H9 (cell line): Measurements from ENCODE around the gene ZNF521. TPM values are rescaled to one million over a fixed set of nuclear protein-coding genes. Genes with fewer than 3 reads are reported as not detected.

Experiments used
- DNase-seq: peaks from one replicate; pipeline ENCODE4 v3.0.0-alpha.2; 2017
- H2AFZ ChIP-seq: one replicate; pipeline ENCODE4 v1.6.1; 2013; ENCODE audit warnings: mild to moderate bottlenecking, low read length, control low read depth, moderate library complexity
- H2AK5ac ChIP-seq: 2 replicates; pipeline ENCODE4 v1.6.1; 2013; ENCODE audit warnings: low read length, control low read depth, mixed read lengths; ENCODE audit not compliant: insufficient read length
- H2BK120ac ChIP-seq: one replicate; pipeline ENCODE4 v1.6.1; 2013; ENCODE audit warnings: low read depth, mild to moderate bottlenecking, low read length, control low read depth, inconsistent platforms; ENCODE audit not compliant: poor library complexity, severe bottlenecking
- H2BK12ac ChIP-seq: 2 replicates; pipeline ENCODE4 v1.6.1; 2013; ENCODE audit warnings: low read length, control low read depth, mixed read lengths, low read depth; ENCODE audit not compliant: insufficient read length
- H2BK15ac ChIP-seq: 2 replicates; pipeline ENCODE4 v1.6.1; 2013; ENCODE audit warnings: low read depth, low read length, control low read depth
- H2BK20ac ChIP-seq: one replicate; pipeline ENCODE4 v1.6.1; 2013; ENCODE audit warnings: low read depth, mild to moderate bottlenecking, low read length, control low read depth, inconsistent platforms; ENCODE audit not compliant: poor library complexity, severe bottlenecking
- H2BK5ac ChIP-seq: 2 replicates; pipeline ENCODE4 v1.6.1; 2013; ENCODE audit warnings: low read length, control low read depth, mixed read lengths; ENCODE audit not compliant: insufficient read length
- H3K14ac ChIP-seq: 2 replicates; pipeline ENCODE4 v1.6.1; 2013; ENCODE audit warnings: low read length, control low read depth; ENCODE audit not compliant: insufficient read depth
- H3K18ac ChIP-seq: 2 replicates; pipeline ENCODE4 v1.6.1; 2013; ENCODE audit warnings: low read depth, mild to moderate bottlenecking, mixed read lengths, low read length, control low read depth; ENCODE audit not compliant: insufficient read length
- H3K23ac ChIP-seq: 2 replicates; pipeline ENCODE4 v1.6.1; 2013; ENCODE audit warnings: low read length, control low read depth, mixed read lengths, low read depth; ENCODE audit not compliant: insufficient read length
- H3K23me2 ChIP-seq: 2 replicates; pipeline ENCODE4 v1.6.1; 2013; ENCODE audit warnings: low read depth, mild to moderate bottlenecking, mixed read lengths, low read length, control low read depth; ENCODE audit not compliant: insufficient read length, poor library complexity, severe bottlenecking
- H3K27ac ChIP-seq: 2 replicates; pipeline ENCODE4 v1.5.1; 2013; ENCODE audit warnings: low read length, control low read depth, mixed read lengths, low read depth; ENCODE audit not compliant: insufficient read length
- H3K27me3 ChIP-seq: 2 replicates; pipeline ENCODE4 v1.6.1; 2013; ENCODE audit warnings: low read length, control low read depth, inconsistent platforms; ENCODE audit not compliant: insufficient read depth
- H3K4ac ChIP-seq: 2 replicates; pipeline ENCODE4 v1.6.1; 2013; ENCODE audit warnings: low read depth, mild to moderate bottlenecking, control low read depth, inconsistent platforms, low read length, moderate library complexity
- H3K4me1 ChIP-seq: 2 replicates; pipeline ENCODE4 v1.6.1; 2013; ENCODE audit warnings: low read length, control low read depth, inconsistent platforms; ENCODE audit not compliant: insufficient read depth
- H3K4me2 ChIP-seq: 2 replicates; pipeline ENCODE4 v1.6.1; 2013; ENCODE audit warnings: low read length, control low read depth, mixed read lengths; ENCODE audit not compliant: insufficient read length, insufficient read depth
- H3K56ac ChIP-seq: 2 replicates; pipeline ENCODE4 v1.6.1; 2013; ENCODE audit warnings: low read depth, mild to moderate bottlenecking, mixed read lengths, low read length, control low read depth; ENCODE audit not compliant: insufficient read length
- H3K79me1 ChIP-seq: 2 replicates; pipeline ENCODE4 v1.6.1; 2013; ENCODE audit warnings: low read depth, mild to moderate bottlenecking, moderate library complexity, low read length, control low read depth, inconsistent platforms; ENCODE audit not compliant: insufficient read depth, poor library complexity, severe bottlenecking
- H3K79me2 ChIP-seq: 2 replicates; pipeline ENCODE4 v1.6.1; 2013; ENCODE audit warnings: low read length, control low read depth, inconsistent platforms; ENCODE audit not compliant: insufficient read depth
- H3K9ac ChIP-seq: 2 replicates; pipeline ENCODE4 v1.6.1; 2013; ENCODE audit warnings: low read length, control low read depth, mixed read lengths; ENCODE audit not compliant: insufficient read length; ENCODE audit errors: extremely low read depth
- H3K9me3 ChIP-seq: one replicate; pipeline ENCODE4 v1.6.1; 2013; ENCODE audit warnings: low read depth, low read length, inconsistent platforms; ENCODE audit not compliant: control insufficient read depth
- H3T11ph ChIP-seq: one replicate; pipeline ENCODE4 v1.6.1; 2013; ENCODE audit warnings: mild to moderate bottlenecking, low read length, control low read depth, inconsistent platforms
- H4K20me1 ChIP-seq: one replicate; pipeline ENCODE4 v1.6.1; 2013; ENCODE audit not compliant: control insufficient read depth, insufficient read length, insufficient read depth
- H4K5ac ChIP-seq: 2 replicates; pipeline ENCODE4 v1.6.1; 2013; ENCODE audit warnings: low read depth, mild to moderate bottlenecking, mixed read lengths, low read length, control low read depth; ENCODE audit not compliant: insufficient read length
- H4K8ac ChIP-seq: replicated peaks from 2 replicates; pipeline ENCODE4 v1.6.1; 2013; ENCODE audit warnings: low read length, control low read depth, mixed read lengths, low read depth; ENCODE audit not compliant: insufficient read length
- H4K91ac ChIP-seq: 2 replicates; pipeline ENCODE4 v1.6.1; 2013; ENCODE audit warnings: low read depth, mild to moderate bottlenecking, moderate library complexity, mixed read lengths, low read length, control low read depth; ENCODE audit not compliant: insufficient read length
- H3K27ac Mint-ChIP-seq, 3 experiments: 2 replicates in 2 of 3; 3 replicates in 1 of 3; pipeline ENCODE4 v1.8.0; 2020 to 2021; ENCODE audit warnings: mixed read lengths in 3 of 3, mild to moderate bottlenecking in 1 of 3, moderate library complexity in 1 of 3
- H3K27me3 Mint-ChIP-seq: 2 replicates; pipeline ENCODE4 v1.8.0; 2021; ENCODE audit warnings: low read depth, mild to moderate bottlenecking, moderate library complexity, mixed read lengths
- H3K36me3 Mint-ChIP-seq, 3 experiments: 2 replicates in 2 of 3; 3 replicates in 1 of 3; pipeline ENCODE4 v1.8.0; 2020 to 2021; ENCODE audit warnings: low read depth in 3 of 3, mixed read lengths in 3 of 3; ENCODE audit not compliant: insufficient read depth in 1 of 3
- H3K4me1 Mint-ChIP-seq, 2 experiments: 2 replicates each; pipeline ENCODE4 v1.8.0; 2020; ENCODE audit warnings: mixed read lengths in 2 of 2
- H3K4me3 Mint-ChIP-seq, 2 experiments: 2 replicates in 1 of 2; 3 replicates in 1 of 2; pipeline ENCODE4 v1.8.0; 2020 to 2021; ENCODE audit warnings: mild to moderate bottlenecking in 2 of 2, mixed read lengths in 2 of 2, moderate library complexity in 1 of 2
- H3K9me3 Mint-ChIP-seq, 2 experiments: 2 replicates in 1 of 2; 3 replicates in 1 of 2; pipeline ENCODE4 v1.8.0; 2020; ENCODE audit warnings: mild to moderate bottlenecking in 2 of 2, mixed read lengths in 2 of 2, moderate library complexity in 1 of 2
- CTCF ChIP-seq: fragments of 200-600 bp; sonication (generic); conservative IDR thresholded peaks from 3 replicates; pipeline ENCODE4 v1.8.0; 2021; ENCODE audit warnings: antibody characterized with exemption, mild to moderate bottlenecking
- WGBS: extraction: QIAGEN DNeasy Blood & Tissue Kit; methylation state at CpG from one replicate; pipeline ENCODE4 v1.1.7; 2013; ENCODE audit warnings: missing lambda C conversion rate, low lambda C conversion rate, mixed read lengths; ENCODE audit not compliant: insufficient read length; ENCODE audit errors: extremely low coverage; 5-methylcytosine and 5-hydroxymethylcytosine counted together
- total RNA-seq: library from RNA; stranded (reverse); gene quantifications from 2 replicates; pipeline ENCODE4 v1.2.1, GENCODE V29; 2021

ZNF521 gene
- total RNA-seq, 1 experiment from 2014 or later: 3.3 TPM

- Histone ChIP-seq H3K4me1 (no peaks in the 10 kb centered on the region), H4K8ac (no peak overlapping the region), H2BK120ac (no peak overlapping the region), H2BK20ac (no peak overlapping the region), H2AFZ (no peak overlapping the region), H3K14ac (no peak overlapping the region), H3K4ac (no peak overlapping the region), H3K4me2 (no peak overlapping the region), H3K79me1 (no peaks in the 10 kb centered on the region), H4K5ac (no peak overlapping the region), H2BK12ac (no peak overlapping the region), H4K91ac (no peak overlapping the region), H3K23ac (no peak overlapping the region), H3K56ac (no peak overlapping the region), H3K18ac (no peak overlapping the region), H3K9me3 (no peaks in the 10 kb centered on the region), H3K9ac (no peak overlapping the region), H3K27ac (no peak overlapping the region), H3K23me2 (no peaks in the 10 kb centered on the region), H3K27me3 (no peaks in the 10 kb centered on the region), H3K79me2 (no peaks in the 10 kb centered on the region), H4K20me1 (no peaks in the 10 kb centered on the region), H2AK5ac (no peak overlapping the region), H2BK5ac (no peak overlapping the region), H2BK15ac (no peak overlapping the region), H3T11ph (no peak overlapping the region)
- no peak for DNase-seq
- TF ChIP-seq CTCF: no peak
- no CpG with 5 or more reads among the region's 5 CpGs for WGBS
- Mint-ChIP-seq H3K9me3 (peaks cover 0 to 2% of the 10 kb centered on the region in 2 experiments; a peak in 1 of 5 replicates), H3K4me1 (no peaks in the 10 kb centered on the region), H3K27ac (no peak overlapping the region), H3K27me3 (peaks cover 11% of the 10 kb centered on the region), H3K36me3 (no peaks in the 10 kb centered on the region; a peak in 1 of 7 replicates), H3K4me3 (no peak overlapping the region)
These were observed 18.4 kb upstream of the ZNF521 start for GRCh38 chr18:25370391-25370790.
